Activated CD8-positive, alpha-beta memory T cell treated with anti-CD3 and anti-CD28 coated beads, Interleukin-2, amount 50 U/mL, for 24 hours (primary cell): ENCODE data around the gene ZNF774.
A peak's percentile ranks its signal among the peaks of the same experiment; 100 is the strongest.
"Not testable (repeated sequence)": the region's sequence is repeated elsewhere in the genome, so short reads cannot be mapped to it uniquely, and the experiment has no call there.

Experiments used
- DNase-seq: peaks from one replicate; pipeline ENCODE4 v3.0.0-alpha.2; 2020; ENCODE audit errors: extremely low read depth

Gene ZNF774

DNA sequence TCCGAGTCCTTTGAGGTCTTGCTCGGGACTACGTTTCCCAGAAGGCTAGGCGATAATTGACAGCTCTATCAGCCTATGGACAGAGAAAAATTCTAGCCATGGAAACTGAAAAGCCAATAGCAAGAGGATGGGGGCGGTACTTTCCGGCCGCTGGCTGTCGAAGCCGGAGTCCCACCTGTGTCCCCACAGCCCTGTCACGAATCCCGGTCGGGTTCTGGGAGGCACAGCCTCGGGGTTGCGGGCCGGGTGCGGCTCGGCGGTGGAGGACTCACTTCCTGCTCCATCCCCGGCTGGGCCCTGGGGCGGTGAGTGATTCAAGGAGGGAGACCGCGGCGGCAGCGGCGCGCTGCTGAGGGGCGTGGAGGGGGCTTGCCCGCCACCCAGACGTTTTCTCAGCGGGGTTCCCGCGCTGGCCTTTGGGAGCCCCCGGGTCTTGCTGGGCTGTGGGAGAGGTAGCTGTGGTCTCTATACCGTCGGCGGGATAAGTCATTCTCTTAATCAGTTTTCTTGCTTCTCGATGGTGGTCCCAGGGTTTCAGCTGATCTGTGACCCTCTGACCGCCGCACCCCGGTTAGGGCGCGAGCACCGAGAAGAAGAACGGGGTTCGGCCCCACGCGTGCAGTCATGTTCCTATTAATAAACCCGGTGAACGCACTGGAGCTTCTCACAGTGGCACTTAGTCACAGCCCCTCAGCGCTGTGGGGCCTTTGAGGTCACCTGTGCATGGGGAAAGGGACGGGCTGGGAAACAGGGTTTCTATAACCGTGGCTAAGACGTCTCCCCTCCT, at the start of gene ZNF774:
Gene ZNF774 (plus strand): TSS at position 178 of the 787 bp plus-strand sequence. CDS start 2,377 bp downstream, outside the sequence.
- peak; percentile 76 for DNase-seq

DNA sequence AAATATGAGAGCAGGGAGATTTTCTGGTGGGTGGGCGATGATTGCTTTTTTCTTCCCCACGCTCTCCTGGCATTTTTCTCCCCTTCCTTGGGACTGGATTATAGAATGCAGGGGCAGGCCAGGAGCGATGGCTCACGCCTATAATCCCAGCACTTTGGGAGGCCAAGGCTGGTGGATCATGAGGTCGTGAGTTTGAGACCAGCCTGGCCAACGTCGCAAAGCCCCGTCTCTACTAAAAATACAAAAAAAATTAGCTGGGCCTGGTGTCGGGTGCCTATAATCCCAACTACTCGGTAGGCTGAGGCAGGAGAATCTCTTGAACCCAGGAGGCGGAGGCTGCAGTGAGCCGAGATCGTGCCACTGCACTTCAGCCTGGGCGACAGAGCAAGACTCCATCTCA, 46.7 kb upstream of the ZNF774 start:
- DNase-seq = not testable (repeated sequence)

- no peak for DNase-seq
These were observed 46.2 kb upstream of the ZNF774 start for GRCh38 chr15:90305932-90306331.

DNA sequence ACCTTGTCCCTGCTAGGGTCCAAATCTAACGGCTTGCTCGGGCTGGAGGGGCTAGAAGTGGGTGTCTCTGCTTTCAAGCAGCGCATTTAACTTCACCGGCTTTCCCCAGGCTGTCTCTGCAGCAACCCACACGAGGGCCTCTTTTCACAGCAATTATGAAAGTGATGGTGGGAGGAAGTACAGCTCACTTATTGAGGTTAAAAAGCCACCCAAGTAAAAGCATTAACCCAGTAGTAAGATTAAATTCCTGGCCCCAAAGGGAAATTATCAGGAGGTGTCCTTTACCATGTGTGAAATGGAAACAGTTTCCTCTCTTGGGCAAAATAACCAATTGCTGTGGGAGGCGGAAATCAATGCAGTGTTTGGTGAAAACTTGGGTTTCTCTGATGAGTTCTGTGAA, 45.5 kb upstream of the ZNF774 start:
- DNase-seq = peak; percentile 6

DNA sequence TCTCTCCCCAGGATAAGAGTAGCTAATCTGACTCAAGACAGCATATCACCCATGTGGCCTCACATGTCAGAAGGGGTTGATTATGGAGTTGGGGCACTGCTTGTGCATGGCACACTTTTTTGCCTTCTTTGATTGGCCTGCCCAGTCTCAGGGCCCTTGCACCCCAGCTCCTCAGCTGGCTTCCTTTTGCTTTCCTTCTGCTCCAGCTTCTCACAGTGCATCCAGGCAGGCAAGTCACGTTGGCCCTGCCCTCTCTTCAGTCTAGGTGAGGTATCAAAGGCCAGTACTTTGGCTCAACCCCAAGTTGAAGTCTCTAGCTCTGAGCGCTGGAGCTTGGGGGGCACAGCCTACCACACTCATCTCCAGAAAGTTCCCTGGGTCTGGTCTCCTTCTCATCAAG, 44.4 kb upstream of the ZNF774 start:
- DNase-seq = no peak

- DNase-seq = no peak
These were observed 43.1 kb upstream of the ZNF774 start for GRCh38 chr15:90309020-90309419.

DNA sequence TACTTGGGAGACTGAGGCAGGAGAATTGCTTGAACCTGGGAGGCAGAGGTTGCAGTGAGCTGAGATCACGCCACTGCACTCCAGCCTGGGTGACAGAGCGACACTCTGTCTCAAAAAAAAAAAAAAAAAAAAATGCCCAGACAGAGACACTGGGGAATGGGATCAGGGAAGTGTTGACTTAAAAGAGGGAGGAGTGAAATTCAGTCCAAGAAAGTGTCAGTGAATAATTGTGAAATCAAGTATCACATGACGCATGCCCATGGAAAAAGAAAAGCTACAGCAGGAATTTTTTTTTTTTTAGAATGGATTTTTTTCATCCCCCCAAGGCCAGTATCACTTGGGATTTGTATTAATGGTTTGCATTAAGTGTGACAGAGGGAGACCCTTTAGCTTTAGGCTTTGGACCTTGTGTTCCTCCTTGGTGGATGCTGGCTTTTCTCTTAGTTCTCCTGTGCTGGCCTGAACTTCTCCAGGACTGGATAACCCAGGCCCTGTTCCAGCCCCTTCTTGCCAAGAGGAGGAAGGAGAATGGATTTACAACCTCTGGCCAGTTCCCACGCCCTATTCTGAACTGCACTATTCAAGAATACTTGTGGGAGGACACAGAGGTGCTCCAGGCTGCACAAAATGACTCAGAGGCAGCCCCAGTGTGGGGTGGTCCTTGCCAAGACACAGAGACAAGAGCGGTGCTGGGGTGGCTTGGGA, 36.7 kb upstream of the ZNF774 start:
- DNase-seq = no peak

DNA sequence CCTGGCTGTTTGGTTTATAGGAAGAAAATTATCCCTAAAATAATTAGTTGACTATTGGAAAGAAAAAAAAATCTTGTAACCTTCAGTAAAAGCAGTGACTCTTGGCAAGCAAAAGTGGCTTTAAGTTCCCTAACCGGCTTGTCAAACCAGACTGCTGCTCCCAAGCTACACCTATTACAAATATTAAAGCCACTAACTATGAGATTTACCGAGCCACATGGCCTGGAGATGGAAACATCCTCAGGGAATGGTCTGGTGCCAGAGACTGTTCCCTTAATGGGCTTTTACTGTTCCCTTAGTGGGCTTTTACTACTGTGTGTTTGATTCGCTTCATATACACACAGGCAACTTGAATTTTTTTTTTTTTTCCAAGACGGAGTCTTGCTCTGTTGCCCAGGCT, 35.9 kb upstream of the ZNF774 start:
- DNase-seq = no peak

DNA sequence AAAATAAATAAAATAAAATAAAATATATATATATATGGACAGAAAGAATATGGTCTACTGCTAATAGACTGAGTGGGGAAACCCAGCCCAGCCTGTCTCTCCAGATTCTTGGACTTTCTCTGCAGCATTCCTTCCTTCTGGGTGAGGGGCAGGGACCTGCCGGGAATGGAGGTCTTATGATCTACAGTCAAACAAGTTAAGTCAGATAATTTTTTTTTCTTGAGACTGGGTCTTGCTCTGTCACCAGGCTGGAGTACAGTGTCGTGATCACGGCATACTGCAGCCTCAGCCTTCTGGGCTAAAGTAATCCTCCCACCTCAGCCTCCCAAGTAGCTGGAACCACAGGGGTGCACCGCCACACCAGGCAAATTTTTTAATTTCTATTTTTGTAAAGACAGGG, 33.5 kb upstream of the ZNF774 start:
- DNase-seq = no peak

GRCh38 chr15:90320062-90320884, 31.8 kb upstream of the ZNF774 start:
- peak; percentile 20 for DNase-seq

GRCh38 chr15:90320885-90321278, 31.2 kb upstream of the ZNF774 start:
- DNase-seq = no peak

DNA sequence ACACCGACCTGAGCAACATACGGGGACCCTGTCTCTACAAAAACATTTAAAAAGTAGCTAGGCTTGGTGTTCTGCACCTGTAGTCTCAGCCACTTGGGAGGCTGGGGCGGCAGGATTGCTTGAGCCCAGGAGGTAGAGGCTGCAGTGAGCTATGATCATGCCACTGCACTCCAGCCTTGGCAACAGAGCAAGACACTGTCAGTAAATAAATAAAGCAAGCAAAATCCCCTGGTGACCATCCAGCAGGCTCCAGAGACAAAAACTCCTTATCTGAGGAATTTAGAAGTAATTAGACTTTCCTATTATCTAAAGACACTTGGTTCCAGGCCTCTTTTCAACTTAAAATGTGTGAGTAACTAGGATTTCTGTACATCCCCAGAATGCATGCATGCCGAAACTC, 29.5 kb upstream of the ZNF774 start:
- DNase-seq = no peak

GRCh38 chr15:90325726-90326125, 26.4 kb upstream of the ZNF774 start:
- DNase-seq = no peak

DNA sequence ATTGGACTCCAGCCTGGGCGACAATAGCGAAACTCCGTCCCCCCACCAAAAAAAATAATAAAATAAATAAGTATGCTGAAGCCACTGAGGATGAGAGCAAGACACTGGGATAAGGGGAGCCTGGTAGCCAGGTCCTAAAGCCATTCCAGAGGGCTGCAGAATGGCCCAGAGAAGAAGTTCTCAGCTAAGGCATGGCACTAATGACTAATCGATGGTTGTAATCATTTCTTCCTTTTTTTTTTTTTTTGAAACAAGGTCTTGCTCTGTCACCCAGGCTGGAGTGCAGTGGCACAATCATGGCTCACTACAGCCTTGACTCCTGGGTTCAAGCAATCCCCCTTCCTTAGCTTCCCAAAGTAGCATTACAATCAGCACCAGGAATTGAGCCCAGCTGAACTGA, 25.6 kb upstream of the ZNF774 start:
- no peak for DNase-seq

GRCh38 chr15:90327311-90327710, 24.8 kb upstream of the ZNF774 start:
- DNase-seq = no peak

- DNase-seq = no peak
These were observed 17.8 kb upstream of the ZNF774 start for GRCh38 chr15:90334304-90334731.

DNA sequence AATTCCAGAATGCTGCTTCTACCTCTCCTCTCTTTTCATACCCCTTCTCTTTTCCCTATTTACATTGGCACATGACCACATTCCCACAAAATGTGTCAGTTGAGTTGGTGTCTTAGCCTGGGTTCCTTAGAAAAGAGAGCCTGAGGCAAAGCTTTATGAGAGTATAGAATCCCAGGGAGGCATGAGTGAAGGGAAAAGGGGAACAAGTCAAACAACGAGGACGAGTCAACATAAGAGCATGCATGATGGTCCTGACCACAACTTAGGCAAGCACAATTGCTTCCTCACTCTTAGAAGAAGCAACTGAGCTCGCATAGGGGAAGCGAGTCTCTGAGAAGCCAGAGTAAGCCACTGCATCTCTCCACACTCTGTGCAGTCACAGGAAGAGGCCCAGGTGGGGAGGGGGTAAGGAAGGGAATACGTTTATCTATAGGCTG, 15.4 kb upstream of the ZNF774 start:
- no peak for DNase-seq

GRCh38 chr15:90337256-90337655, 14.8 kb upstream of the ZNF774 start:
- DNase-seq = no peak

- DNase-seq = no peak
These were observed 13.6 kb upstream of the ZNF774 start for GRCh38 chr15:90338532-90338931.

DNA sequence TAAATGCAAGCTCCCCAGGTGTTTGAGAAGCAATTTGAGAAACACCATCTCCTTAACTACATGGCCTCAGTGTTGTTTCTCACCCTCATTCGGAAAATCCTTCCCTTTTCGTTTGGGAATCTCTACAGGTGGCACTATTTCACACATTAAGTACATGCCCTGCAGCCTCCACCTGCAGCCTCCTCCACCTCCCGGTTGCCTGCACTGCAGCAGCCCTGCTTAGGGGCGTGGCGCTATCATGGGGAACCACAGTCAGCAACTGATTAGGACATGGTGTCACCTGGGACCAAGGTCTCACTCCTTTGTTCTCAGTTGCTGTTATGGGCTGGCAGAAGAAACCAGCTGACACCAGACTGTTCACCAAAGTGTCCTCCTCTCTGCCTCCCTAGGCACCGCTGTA, 11.7 kb upstream of the ZNF774 start:
- DNase-seq = no peak

DNA sequence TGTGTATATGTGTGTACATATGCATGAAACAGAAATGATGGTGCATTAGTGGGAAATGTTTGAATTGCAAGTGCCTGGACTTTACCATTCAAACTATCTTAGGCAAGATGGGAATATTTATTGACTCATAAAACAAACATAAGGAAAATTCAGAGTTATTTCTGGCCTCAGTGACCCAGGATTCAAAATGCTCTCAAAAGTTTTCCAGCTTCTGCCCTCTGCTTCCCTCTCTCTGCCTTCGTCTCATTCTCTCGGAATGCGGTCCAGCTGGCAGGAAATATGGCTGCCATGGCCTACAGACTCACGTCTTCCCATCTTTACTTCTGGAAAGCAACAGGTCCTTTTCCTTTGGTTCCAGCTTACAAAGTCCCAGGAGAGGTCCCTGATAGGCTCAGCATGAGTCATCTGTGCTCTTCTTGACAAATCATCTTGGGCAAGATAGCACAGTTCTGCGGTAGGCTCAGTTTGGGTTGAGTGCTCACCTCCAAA, 8.7 kb upstream of the ZNF774 start:
- no peak for DNase-seq

GRCh38 chr15:90344662-90345061, 7.4 kb upstream of the ZNF774 start:
- no peak for DNase-seq
